Hair follicular keratinocyte (primary cell): ENCODE measurements around the gene CXCL16. TPM values are rescaled to one million over a fixed set of nuclear protein-coding genes. Genes with fewer than 3 reads are reported as not detected.

ENCODE experiments used
- total RNA-seq: library from RNA; depleted of rRNA; stranded (reverse); fragments of >200 nt; gene quantifications from 2 replicates; pipeline ENCODE4 v1.2.3, GENCODE V29; 2015

Gene CXCL16
- total RNA-seq, result 1.9 and 14.8 TPM in 2 replicates

GRCh38 chr17:4739122-4740024, at the start of gene CXCL16, which contains the start of gene ZMYND15:
Gene CXCL16, minus strand, starts transcription at chr17:4739928. Its CDS starts 589 bp downstream, at chr17:4739339.
Gene ZMYND15, plus strand, starts transcription at chr17:4739833. Its CDS starts 716 bp downstream, at chr17:4740549.

GRCh38 chr17:4788807-4789700, 49.3 kb upstream of the CXCL16 start, which contains the start of gene GLTPD2:
Gene GLTPD2, plus strand, starts transcription at chr17:4788964. Its CDS starts 48 bp downstream, at chr17:4789012.

GRCh38 chr17:4786106-4786511, 46.4 kb upstream of the CXCL16 start, which contains the start of gene VMO1:
Gene VMO1, minus strand, starts transcription at chr17:4786364. Its CDS starts 12 bp downstream, at chr17:4786352.

GRCh38 chr17:4771519-4772234, 31.9 kb upstream of the CXCL16 start, which contains the start of gene TM4SF5:
Gene TM4SF5, plus strand, starts transcription at chr17:4771886. Its CDS starts 37 bp downstream, at chr17:4771923.

GRCh38 chr17:4709794-4710692, 29.7 kb downstream of the CXCL16 start, which contains the start of gene ARRB2:
Gene ARRB2, plus strand, starts transcription at chr17:4710632. Its CDS starts 90 bp downstream, at chr17:4710722.

Other genes with a start within 250 kb of the CXCL16 start
- gene SPNS2, start 241.0 kb downstream of the CXCL16 start, total RNA-seq, result 0.08 TPM in 1 of 2 replicates, not detected in the other
- gene MYBBP1A, start 184.5 kb downstream of the CXCL16 start, total RNA-seq, result 70.3 and 99.9 TPM in 2 replicates
- 0.08 TPM in 2 replicates for gene GGT6, start 179.4 kb downstream of the CXCL16 start, total RNA-seq
- not detected in 2 replicates for gene SMTNL2, start 155.4 kb downstream of the CXCL16 start, total RNA-seq
- gene ALOX15, start 98.2 kb downstream of the CXCL16 start, total RNA-seq, result not detected in 2 replicates
- gene PELP1, start 35.8 kb downstream of the CXCL16 start, total RNA-seq, result 21.2 and 40.7 TPM in 2 replicates
- 10.9 and 13.2 TPM in 2 replicates for gene ARRB2, start 29.3 kb downstream of the CXCL16 start, total RNA-seq
- gene MED11, start 8.5 kb downstream of the CXCL16 start, total RNA-seq, result 26.4 and 40.1 TPM in 2 replicates
- 0.08 and 0.11 TPM in 2 replicates for gene ZMYND15, start 95 bp downstream of the CXCL16 start, total RNA-seq
- gene TM4SF5, start 32.0 kb upstream of the CXCL16 start, total RNA-seq, result not detected in 2 replicates
- gene VMO1, start 46.4 kb upstream of the CXCL16 start, total RNA-seq, result 0.31 TPM in 1 of 2 replicates, not detected in the other
- gene GLTPD2, start 49.0 kb upstream of the CXCL16 start, total RNA-seq, result not detected in 2 replicates
- gene PSMB6, start 56.2 kb upstream of the CXCL16 start, total RNA-seq, result 272 and 338 TPM in 2 replicates
- gene PLD2, start 67.2 kb upstream of the CXCL16 start, total RNA-seq, result 19.6 and 23.9 TPM in 2 replicates
- gene MINK1, start 93.4 kb upstream of the CXCL16 start, total RNA-seq, result 43.4 and 65.6 TPM in 2 replicates
- gene C17orf107, start 159.6 kb upstream of the CXCL16 start, total RNA-seq, result 1.1 and 2.2 TPM in 2 replicates
- gene CHRNE, start 163.2 kb upstream of the CXCL16 start, total RNA-seq, result not detected in 2 replicates
- gene GP1BA, start 192.3 kb upstream of the CXCL16 start, total RNA-seq, result not detected in 2 replicates
- 53.0 and 63.6 TPM in 2 replicates for gene SLC25A11, start 200.1 kb upstream of the CXCL16 start, total RNA-seq
- 50.5 and 60.4 TPM in 2 replicates for gene RNF167, start 200.3 kb upstream of the CXCL16 start, total RNA-seq
- 1,881 and 2,020 TPM in 2 replicates for gene PFN1, start 208.6 kb upstream of the CXCL16 start, total RNA-seq
- 0.61 and 0.86 TPM in 2 replicates for gene ENO3, start 211.2 kb upstream of the CXCL16 start, total RNA-seq
- gene SPAG7, start 227.9 kb upstream of the CXCL16 start, total RNA-seq, result 64.0 and 77.2 TPM in 2 replicates
- gene CAMTA2, start 247.7 kb upstream of the CXCL16 start, total RNA-seq, result 9.7 and 22.2 TPM in 2 replicates